Anterior cingulate cortex (tissue), 58 donors: ENCODE measurements around the gene RPL34.

Source experiments
- DNase-seq, 58 donors: peaks; one replicate each; lab custom pipeline; 2025; lab: John Stamatoyannopoulos, UW

The RPL34 gene

DNA sequence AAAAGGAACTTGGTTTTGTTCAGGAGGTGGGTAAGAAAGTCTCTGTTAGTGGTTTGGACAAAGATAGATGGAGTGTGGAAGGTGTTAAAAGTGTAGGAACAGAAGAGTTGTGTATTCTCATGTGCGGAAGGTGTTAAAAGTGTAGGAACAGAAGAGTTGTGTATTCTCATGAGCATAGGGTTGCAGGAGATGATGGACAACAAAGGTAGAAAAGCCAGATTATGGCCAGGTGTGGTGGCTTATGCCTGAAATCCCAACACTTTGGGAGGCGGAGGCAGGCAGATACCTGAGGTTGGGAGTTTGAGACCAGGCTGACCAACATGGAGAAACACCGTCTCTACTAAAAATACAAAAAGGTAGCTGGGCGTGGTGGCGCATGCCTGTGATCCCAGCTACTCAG is 2.5 kb downstream of the RPL34 start:
- DNase-seq = no peak

DNA sequence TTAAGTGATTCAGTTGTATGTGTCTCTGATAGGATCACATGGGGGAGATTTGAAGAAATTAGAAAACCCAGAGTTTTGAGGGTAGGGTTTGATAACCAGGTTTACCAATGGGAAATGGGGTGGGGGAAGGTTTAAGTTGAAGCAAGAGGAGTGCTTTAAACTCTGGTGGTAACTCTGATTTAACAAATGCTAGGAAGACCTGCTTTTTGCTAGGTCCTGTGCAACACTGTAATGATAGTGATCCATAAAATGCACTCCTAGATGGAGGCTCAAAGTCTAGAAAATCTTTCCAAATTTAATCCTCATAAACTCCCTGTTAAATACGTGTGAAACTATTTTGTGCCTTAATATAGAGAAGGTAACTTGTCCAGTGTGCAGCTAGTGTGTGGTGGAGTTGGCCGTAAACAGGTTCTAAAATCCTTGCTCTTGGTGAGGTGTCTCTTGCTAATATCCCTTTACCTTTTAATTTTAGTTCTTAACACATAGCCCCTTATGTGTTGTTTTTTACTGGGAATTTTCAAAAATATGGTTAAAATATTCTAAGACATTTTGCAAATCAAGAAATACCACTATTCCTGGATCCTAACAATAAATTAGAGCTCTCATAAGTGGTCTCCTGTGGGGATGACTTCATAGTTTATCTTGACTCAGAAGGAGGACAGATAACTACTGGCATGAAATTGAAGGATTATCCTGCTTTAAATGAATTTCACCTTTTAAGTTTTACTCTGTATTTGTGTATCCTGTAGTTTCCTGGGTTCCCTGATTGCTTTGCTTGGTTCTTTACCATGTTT is 4.1 kb downstream of the RPL34 start:
- no peak for DNase-seq

DNA sequence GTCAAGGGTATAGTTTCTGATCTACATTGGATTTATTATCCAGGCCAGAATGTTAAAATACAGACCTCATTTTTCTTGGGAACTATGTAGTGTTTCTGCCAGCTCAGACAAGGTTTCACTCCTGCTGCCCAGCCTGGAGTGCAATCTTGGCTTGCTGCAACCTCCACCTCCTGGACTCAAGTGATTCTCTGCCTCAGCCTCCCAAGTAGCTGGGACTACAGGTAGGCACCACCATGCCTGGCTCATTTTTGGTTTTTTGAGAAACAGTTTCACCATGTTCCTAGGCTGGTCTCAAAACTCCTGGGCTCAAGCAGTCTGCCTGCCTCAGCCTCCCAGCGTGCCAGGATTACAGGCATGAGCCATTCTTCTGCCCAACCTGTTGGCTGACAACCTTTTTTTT is 5.7 kb downstream of the RPL34 start:
- no peak for DNase-seq

DNA sequence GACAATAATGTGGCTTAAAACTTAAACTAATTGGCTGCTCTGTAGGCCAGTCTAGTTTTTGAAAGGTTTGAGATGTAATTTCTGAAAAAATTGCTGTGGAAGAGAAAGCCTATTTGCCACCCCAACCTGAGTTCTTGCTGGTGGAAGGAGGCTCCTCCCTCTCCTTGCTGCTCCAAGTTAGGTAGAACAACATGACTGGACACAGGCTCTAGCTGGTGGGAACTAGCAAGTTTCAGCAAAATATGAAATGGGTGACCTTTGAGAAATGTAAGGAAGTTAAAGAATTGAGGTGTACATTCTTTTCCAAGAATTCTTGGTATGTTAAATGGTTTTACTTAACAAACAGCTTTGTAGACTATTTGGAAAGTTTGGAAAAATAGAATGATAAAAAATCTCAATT is 8.0 kb downstream of the RPL34 start:
- DNase-seq = no peak

DNA sequence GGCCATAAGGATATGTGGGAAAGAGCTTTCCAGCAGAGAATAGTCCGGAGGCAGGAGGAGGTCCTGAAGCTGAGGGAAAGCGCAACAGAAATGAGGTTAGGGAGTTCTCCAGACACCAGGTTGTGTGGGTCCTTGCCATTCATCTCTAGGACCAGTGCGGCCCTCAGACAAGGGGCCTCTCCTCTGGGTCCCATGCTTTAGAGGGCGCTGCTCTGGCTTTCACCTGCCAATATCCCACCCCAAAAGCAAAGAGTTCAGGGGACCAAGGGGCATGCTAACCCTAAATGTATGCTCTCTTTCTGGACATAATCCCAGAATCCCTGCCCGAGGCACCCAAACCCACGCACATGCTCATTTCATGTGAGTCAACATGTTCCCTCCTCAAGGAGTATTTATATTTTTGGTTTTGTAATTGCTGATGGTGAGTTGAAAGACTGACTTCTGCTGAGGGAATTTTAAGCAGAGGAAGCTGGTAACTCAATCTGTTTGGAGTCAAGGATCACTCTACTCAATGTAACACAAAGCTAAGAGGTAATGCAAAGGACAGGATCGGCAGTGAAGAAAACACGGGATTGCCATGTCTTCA is 14.8 kb downstream of the RPL34 start:
- DNase-seq = peak in 2 of 58 donors; percentile 16 to 45

DNA sequence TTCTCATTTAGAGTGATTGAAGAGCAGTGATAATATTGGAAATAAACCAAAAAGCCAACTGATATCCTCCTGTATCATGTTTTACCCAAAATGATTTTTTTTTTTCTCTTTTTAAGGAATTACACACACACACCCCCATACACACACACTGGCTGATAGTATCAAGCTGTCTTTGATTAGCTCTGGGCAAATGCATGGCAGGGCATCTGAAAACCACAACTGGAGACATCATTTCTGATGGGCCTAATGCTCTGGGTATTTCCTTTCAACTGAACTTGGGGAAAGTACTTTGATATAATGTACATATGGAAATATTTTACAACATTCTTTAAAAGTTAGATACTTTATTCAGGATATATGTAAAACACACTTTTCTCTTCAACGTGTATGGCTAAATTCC is 15.9 kb downstream of the RPL34 start:
- no peak for DNase-seq

DNA sequence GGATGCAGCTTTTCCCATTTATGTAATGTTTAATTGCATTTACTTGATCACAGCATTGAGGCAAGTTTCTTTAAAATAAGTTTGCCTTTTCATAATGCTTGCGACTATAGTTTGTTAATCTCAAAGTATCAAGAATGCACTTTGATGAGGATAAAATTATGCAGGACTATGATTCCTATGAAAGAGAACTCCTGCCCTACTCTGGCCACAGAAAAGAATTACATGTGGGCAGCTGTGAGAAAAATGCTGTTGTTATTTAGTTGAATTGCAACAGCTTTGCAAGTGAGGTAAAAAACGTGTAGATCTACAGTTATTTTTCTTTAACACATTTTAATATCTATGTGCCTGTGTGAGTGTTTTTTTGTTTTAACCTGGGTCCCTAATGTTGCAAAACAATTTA is 17.5 kb downstream of the RPL34 start:
- no peak for DNase-seq

DNA sequence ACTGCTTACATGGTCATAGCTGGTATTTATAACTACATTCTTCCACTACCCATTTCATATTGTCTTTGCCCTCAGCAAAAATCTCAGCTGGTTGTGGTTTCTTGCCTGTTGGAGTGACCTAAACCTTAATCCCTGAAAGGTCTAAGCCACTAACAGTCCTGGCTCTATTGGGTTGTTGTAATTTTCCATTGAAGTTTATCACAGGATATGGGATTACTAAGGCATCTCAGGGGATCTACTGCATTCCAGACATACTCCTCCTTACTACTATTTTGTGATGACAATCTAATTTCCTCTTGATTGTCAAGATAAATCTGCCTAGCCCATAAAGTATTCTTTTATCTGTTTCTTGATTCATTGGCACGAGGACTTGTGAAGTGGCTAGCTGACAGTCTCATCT is 23.9 kb downstream of the RPL34 start:
- DNase-seq = no peak

DNA sequence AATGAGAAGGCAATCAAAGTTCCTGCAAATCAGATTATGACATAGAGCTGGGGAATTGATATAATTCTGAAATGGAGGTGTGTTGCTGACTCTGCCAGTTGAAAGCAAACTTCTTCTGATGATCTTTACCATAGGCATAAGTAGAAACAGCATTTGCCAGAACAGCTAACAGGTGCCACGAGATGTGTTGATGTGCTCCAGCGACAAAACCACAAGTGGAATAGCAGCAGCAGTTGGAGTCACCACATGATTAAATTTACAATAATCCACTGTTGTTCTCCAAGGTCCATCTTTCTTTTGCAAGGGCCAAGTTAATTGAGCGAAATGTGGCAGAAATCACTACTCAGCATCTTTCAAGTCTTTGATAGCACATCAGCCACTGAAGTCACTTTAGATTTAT is 26.3 kb downstream of the RPL34 start:
- no peak for DNase-seq

DNA sequence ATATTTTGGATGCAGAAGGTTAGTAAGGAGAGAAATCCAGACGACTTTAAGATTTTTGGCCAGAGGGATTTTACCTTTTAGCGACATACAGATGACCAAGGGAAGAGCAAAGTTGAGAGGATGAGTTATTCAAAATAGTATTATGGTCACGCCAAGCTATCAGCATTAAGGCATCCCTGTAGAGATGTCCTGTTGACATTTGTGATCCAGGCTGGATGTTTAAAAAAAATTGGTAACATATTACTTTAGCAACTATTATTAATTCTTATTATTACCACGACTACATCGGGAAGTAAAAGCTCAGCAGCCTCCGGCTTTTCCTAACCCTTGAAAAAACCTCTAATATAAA is 29.5 kb downstream of the RPL34 start:
- no peak for DNase-seq

DNA sequence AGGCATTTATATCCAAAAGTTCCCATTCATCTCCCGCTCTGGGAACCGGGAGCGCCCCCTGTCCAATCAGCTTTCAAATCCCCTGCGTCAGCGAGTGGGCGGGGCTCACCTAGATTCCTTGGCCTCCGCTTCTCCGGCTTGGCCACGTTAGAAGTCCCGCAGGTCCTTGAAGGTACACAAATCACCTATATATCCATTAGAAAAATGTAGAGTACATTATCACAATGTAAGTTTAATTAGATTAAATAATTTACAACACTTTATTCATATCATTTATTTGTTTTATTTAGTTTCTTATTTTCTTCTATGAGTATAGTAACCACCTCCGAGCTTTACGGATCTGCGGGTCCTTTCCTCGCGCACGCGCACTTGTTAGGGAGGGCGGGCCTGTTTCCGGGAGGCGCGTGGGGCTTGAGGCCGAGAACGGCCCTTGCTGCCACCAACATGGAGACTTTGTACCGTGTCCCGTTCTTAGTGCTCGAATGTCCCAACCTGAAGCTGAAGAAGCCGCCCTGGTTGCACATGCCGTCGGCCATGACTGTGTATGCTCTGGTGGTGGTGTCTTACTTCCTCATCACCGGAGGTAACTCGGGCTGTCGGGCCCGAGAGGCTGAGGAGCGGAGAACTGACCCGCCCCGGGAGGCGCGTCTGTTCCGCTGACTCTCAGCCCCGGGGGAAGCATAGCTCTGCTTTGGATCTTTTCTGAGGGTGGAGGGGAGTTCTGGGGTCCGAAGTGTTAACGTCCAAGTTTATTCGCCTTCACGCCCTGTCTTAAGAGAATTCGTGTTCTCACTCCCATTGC is 30.0 kb downstream of the RPL34 start, which contains the start of gene OSTC:
Gene OSTC, plus strand, starts transcription at position 388 of the 802 bp plus-strand sequence. Its CDS starts 57 bp downstream, at position 445.
- peak; percentile 43 to 95 (median 87) for DNase-seq

DNA sequence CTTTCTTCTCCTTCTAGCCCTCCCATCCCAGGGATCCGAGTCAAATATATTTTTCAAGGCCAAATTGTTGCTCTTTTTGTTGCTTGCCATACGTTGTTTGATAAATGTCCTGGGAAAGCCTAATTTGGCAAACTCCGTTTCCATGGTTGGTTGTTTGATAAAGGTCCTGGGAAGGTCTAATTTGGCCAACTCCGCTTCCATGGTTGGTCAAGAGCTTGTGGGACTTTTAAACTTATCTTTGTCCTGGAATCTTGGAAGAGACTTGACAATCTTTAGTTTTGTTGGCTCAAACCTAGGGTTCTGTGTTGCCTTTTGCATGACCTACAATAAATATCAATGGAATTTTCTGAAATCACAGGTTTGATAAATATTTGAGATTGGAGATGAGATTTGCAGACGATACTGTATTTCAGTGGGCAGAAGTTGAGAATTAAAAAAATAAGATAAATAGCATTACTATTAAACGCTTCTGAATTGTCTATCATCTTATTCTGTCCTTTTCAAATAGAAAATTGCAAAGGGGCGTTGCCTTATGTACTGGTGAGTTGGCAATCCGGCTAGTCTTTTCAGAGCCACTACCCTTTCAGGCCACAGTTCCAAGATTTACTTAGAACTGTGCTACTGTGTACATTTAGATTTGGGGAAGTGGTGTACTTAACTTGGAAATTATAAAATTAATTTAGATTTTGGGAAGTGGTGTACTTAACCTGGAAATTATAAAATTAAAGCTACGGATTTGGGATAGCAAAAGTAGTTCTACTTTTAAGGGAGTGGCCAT is 30.8 kb downstream of the RPL34 start:
- no peak for DNase-seq

DNA sequence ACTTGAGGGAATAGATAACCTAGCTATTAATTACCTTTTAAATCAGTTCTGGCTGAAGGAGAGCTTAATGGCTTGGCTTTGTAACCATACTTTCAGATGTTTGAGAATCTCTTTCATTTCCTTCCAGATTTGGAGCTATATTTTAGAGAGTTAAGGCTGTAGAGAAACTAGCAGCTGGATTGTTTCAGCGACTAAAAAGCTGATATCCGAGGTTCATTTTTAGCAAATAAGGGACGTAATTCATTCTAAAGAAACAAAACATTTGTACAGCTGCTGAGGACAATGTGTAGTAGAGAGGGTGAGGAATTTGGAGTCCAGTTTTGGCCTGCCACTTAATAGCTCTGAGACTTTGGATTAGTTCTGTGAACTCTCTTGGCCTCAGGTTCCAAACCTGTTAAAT is 42.3 kb downstream of the RPL34 start:
- DNase-seq = no peak

DNA sequence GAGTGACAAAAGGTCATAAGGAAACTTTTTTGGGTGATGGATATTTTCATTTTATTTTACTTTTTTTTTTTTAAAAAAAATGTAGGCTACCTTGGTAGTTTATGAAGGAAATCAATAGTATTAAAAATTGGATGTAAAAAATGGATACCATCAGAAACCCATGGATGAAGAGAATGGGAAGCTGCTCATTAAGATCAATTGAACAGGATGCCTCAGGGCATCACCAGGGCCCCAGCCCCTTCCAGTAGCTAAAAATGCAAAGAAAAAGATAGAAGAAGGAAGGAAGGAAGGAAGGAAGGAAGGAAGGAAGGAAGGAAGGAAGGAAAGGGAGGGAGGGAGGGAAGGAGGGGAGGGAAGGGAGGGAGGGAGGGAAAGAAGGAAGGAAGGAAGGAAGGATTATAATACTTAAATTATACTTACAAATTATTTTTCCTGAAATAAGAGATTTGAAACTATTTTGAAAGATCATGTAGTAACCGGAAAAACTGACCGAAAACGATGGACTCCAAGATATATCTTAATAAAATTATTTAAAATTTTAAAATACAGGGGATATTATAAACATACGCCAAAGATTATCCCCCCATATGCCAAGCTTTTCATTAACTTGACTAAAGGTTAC is 54.1 kb downstream of the RPL34 start:
- no peak for DNase-seq
